Body of pancreas (tissue), 4 donors: ENCODE measurements around the gene CYTH3. TPM values are rescaled to one million over a fixed set of nuclear protein-coding genes. Genes with fewer than 3 reads are reported as not detected.
"Not testable (repeated sequence)": the region's sequence is repeated elsewhere in the genome, so short reads cannot be mapped to it uniquely, and the experiment has no call there.

Experiments used
- ATAC-seq: fragments of 150-250 bp; one replicate; pipeline ENCODE4 v1.9.1; 2016
- DNase-seq, 4 donors: peaks; one replicate each; pipeline ENCODE4 v3.0.0-alpha.2; 2019
- H3K27ac ChIP-seq, 4 donors: fragments of 200-600 bp; sonication (generic); 1 replicate in 3 of 4; 2 replicates in 1 of 4; pipeline versions ENCODE4 v1.5.1 to v1.6.1; 2016 to 2019; ENCODE audit warnings: mild to moderate bottlenecking in 1 of 4, mixed read lengths in 1 of 4, moderate library complexity in 1 of 4
- H3K27me3 ChIP-seq, 2 donors: fragments of 200-600 bp; sonication (generic); one replicate each; pipeline ENCODE4 v1.6.0; 2016; ENCODE audit warnings: mild to moderate bottlenecking in 1 of 2
- H3K36me3 ChIP-seq, 2 donors: fragments of 200-600 bp; sonication (generic); replicated peaks in 1 of 2; 2 replicates each; pipeline ENCODE4 v1.5.1; 2016; ENCODE audit warnings: low read depth in 2 of 2; ENCODE audit not compliant: insufficient read depth in 1 of 2
- H3K4me1 ChIP-seq: fragments of 200-600 bp; sonication (generic); one replicate; pipeline ENCODE4 v1.6.0; 2016
- H3K4me3 ChIP-seq, 2 donors: fragments of 200-600 bp; sonication (generic); 1 replicate in 1 of 2; 2 replicates in 1 of 2; pipeline ENCODE4 v1.5.1; 2016 to 2019
- H3K9me3 ChIP-seq, 3 donors: fragments of 200-600 bp; sonication (generic); 1 replicate in 2 of 3; 2 replicates in 1 of 3; pipeline ENCODE4 v1.5.1; 2016
- CTCF ChIP-seq, 7 experiments: fragments of 450-650 bp in 4 of 7; fragments of 200-600 bp in 3 of 7; sonication (generic) in 3 of 7; IDR thresholded peaks; one replicate each; pipeline ENCODE4 v1.5.1; 2016 to 2019; ENCODE audit warnings: antibody characterized with exemption in 7 of 7
- POLR2A ChIP-seq, 3 donors: fragments of 450-650 bp; IDR thresholded peaks; one replicate each; pipeline ENCODE4 v1.6.1; 2016; ENCODE audit warnings: antibody characterized with exemption in 3 of 3, mild to moderate bottlenecking in 2 of 3
- WGBS, 2 donors: methylation state at CpG; one replicate each; pipeline ENCODE4 v1.1.5; 2017; 5-methylcytosine and 5-hydroxymethylcytosine counted together
- intact Hi-C: fragments of 100-400 bp; cut with DNase I; formaldehyde crosslinking; loops from one replicate; pipeline ENCODE4 v1.15.1; 2023
- total RNA-seq, 2 donors: library from RNA; depleted of rRNA; stranded (reverse); fragments of >200 nt; gene quantifications; one replicate each; pipeline ENCODE4 v1.1.0, GENCODE V29; 2016

Gene CYTH3
- total RNA-seq, 2 donors from 2014 or later, result 14.0 to 18.8 TPM

- Histone ChIP-seq H3K4me1 (no peaks in the 10 kb centered on the region), H3K4me3 (no peak overlapping the region), H3K36me3 (no peaks in the 10 kb centered on the region), H3K9me3 (no peaks in the 10 kb centered on the region), H3K27ac (no peak overlapping the region), H3K27me3 (no peaks in the 10 kb centered on the region)
- ATAC-seq (no peak), DNase-seq (no peak)
- intact Hi-C loops, result no loop called here
- WGBS, 2 donors, result 81 to 85% methylated on average over 4 of the region's 4 CpGs
- TF ChIP-seq POLR2A (IDR thresholded peaks at IDR 0.05), result no peak
- TF ChIP-seq CTCF (IDR thresholded peaks at IDR 0.05), result no peak
Measured at GRCh38 chr7:6299774-6300173, 27.4 kb upstream of the CYTH3 start.

- Histone ChIP-seq H3K27me3 (no peaks in the 10 kb centered on the region), H3K36me3 (no peaks in the 10 kb centered on the region), H3K4me3 (no peak overlapping the region), H3K27ac (no peak overlapping the region), H3K4me1 (no peaks in the 10 kb centered on the region), H3K9me3 (no peaks in the 10 kb centered on the region)
- ATAC-seq (no peak), DNase-seq (no peak)
- TF ChIP-seq CTCF (IDR thresholded peaks at IDR 0.05), result no peak
- no peak for TF ChIP-seq POLR2A (IDR thresholded peaks at IDR 0.05)
- intact Hi-C loops, result no loop called here
- WGBS, 2 donors, result 55 to 57% methylated on average over 6 of the region's 6 CpGs
Measured at GRCh38 chr7:6294839-6295238, 22.4 kb upstream of the CYTH3 start.

GRCh38 chr7:6293202-6293601, 20.8 kb upstream of the CYTH3 start:
- ATAC-seq, result no peak
- 66 to 84% methylated on average over 3 of the region's 3 CpGs for WGBS, 2 donors
- no peaks in the 10 kb centered on the region for H3K27me3 ChIP-seq
- TF ChIP-seq CTCF (IDR thresholded peaks at IDR 0.05), result no peak
- TF ChIP-seq POLR2A (IDR thresholded peaks at IDR 0.05), result no peak
- no peaks in the 10 kb centered on the region for H3K36me3 ChIP-seq
- no peaks in the 10 kb centered on the region for H3K9me3 ChIP-seq
- H3K27ac ChIP-seq, result no peak overlapping the region
- intact Hi-C loops, result no loop called here
- no peak for DNase-seq
- no peaks in the 10 kb centered on the region for H3K4me1 ChIP-seq
- no peak overlapping the region for H3K4me3 ChIP-seq

GRCh38 chr7:6291941-6292340, 19.5 kb upstream of the CYTH3 start:
- WGBS, 2 donors, result 83 to 88% methylated on average over 12 of the region's 12 CpGs
- intact Hi-C loops, DNase-seq, H3K4me1 ChIP-seq, H3K9me3 ChIP-seq, H3K27me3 ChIP-seq, ATAC-seq, H3K4me3 ChIP-seq, H3K27ac ChIP-seq, H3K36me3 ChIP-seq: not testable (repeated sequence)

GRCh38 chr7:6291531-6291930, 19.1 kb upstream of the CYTH3 start:
- DNase-seq, result no peak
- intact Hi-C loops, result no loop called here
- Histone ChIP-seq H3K4me3 (no peak overlapping the region), H3K36me3 (no peaks in the 10 kb centered on the region), H3K4me1 (no peaks in the 10 kb centered on the region), H3K27me3 (no peaks in the 10 kb centered on the region), H3K27ac (no peak overlapping the region), H3K9me3 (no peaks in the 10 kb centered on the region)
- TF ChIP-seq POLR2A (IDR thresholded peaks at IDR 0.05), result no peak
- TF ChIP-seq CTCF (IDR thresholded peaks at IDR 0.05), result no peak
- WGBS, 2 donors, result 80 to 84% methylated on average over 4 to 5 of the region's 5 CpGs
- ATAC-seq, result no peak
